GM21576 (cell line): Measurements from ENCODE around the gene GPR142.

Experiments used
- ATAC-seq: cut with Tn5 transposase; IDR thresholded peaks from one replicate; pipeline ENCODE4 v1.9.1; 2021; ENCODE audit warnings: mild to moderate bottlenecking, moderate library complexity; ENCODE audit not compliant: unreplicated experiment

Gene GPR142

DNA sequence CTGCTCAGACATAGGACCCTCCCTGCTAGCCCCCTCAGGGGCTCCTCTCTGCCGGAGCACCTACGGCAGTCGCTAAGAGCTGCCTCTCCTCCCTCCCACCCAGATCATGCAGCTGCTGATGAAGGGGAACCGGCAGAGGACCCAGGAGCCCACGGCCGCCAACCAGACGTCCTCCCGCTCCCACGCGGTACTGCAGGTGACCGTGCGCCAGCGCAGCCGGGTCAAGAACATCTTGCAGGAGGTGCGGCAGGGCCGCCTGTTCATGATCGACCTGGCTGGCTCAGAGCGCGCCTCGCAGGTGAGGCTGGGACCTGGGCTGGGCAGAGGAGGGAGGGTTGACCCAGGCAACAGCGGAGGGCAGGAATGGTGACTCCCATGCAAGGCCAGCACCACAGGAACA, 22.6 kb upstream of the GPR142 start:
- no peak for ATAC-seq

DNA sequence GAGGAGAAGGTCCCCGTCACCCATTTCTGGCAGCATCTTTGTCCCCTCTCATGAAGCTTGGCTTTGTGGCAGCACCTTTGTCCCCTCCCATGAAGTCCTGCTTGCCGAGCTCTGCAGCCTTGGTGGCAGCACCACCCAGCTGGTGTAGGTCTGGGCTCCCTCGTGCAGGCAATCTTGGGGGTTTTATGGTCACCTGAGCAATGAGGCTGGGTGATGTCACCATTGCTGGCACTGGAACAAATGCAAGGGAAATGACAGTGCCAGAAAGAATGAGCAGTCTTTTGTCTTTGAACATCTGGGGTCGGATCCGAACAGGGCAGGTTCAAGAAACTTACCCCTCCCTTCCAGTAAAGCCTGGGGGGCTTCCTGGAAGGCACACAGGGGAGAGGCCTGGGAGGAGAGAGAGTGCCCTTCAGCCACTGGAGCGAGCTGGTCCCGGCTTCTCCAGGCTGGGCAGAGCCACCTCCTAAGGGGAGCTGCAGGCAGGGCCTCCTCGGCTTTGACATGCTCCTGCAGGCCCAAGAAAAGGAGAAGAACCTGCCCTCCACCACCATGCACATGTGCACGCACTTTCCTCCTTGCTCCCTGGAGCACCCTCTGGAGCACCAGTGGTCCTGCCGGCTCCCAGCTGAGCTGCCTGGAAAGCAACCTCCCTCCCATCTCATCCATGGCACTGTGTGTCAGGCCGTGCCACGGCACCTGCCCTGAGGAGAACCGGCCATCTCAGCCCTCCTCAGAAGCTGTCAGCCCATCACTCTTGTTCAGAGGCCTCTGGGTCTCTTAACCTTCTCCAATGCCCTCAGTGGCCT, 21.7 kb upstream of the GPR142 start:
- ATAC-seq: no peak

DNA sequence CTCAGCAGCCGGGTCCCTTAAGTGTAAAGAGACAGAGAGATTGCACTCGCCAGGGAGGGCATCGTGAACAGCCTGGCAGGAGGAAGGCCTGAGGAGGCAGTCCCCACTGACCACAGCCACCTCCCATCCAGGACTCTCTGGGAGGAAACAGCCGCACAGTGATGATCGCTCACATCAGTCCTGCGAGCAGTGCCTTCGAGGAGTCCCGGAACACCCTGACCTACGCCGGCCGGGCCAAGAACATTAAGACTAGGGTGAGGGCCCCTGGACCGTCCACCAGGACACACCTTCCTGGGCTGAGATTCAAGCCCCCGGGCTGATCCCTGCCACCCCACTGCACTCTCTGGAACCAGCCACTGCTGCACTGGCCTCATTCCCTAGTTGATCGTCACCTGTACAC, 19.7 kb upstream of the GPR142 start:
- no peak for ATAC-seq

DNA sequence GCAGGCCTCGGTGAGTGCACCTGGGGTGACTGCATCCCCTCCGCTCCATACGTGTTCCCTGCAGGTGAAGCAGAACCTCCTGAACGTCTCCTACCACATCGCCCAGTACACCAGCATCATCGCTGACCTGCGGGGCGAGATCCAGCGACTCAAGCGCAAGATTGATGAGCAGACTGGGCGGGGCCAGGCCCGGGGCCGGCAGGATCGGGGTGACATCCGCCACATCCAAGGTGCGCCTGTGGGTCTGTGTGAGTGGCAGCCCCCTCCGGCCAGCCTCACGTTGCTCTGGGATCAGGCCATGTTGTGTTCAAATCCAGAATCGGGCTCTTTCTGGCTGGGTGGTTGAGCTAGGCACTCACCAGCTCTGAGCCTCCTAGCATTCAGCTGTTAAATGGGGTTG, 18.2 kb upstream of the GPR142 start:
- no peak for ATAC-seq

DNA sequence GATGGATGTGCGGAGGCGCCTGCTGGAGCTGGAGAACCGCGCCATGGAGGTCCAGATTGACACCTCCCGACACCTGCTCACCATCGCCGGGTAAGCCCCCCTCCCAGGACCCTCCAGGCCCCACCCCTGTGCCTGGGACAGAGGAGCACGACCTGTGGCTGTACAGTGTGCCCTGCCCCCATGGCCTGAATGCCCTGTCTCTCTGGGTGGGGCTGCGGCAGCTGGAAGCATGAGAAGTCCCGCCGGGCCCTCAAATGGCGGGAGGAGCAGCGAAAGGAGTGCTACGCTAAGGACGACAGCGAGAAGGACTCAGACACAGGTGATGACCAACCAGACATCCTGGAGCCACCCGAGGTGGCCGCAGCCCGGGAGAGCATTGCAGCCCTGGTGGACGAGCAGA, 16.8 kb upstream of the GPR142 start:
- no peak for ATAC-seq

DNA sequence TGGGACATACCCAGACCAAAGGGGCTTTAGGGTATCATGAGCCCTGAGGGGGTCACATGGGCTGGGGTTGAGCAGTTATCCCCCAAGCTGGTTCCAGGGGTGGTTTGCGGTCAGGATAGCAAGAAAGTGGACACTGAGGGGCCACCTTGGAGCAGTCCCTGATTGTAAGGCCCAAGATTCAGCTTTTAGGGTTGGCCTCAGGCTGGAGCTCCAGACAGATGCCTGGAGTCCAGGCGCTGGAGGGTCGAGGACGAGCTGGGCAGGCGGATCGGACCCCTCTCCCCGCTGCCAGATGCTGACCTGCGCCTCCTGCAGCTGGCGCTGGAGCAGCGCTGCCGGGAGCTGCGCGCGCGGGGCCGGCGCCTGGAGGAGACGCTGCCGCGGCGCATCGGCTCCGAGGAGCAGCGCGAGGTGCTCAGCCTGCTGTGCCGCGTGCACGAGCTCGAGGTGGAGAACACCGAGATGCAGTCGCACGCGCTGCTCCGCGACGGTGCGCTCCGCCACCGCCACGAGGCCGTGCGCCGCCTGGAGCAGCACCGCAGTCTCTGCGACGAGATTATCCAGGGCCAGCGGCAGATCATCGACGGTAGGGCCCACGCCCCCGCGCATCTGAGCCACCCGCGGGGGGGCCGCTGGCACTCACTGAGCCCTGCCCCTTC, 15.6 kb upstream of the GPR142 start:
- no peak for ATAC-seq

DNA sequence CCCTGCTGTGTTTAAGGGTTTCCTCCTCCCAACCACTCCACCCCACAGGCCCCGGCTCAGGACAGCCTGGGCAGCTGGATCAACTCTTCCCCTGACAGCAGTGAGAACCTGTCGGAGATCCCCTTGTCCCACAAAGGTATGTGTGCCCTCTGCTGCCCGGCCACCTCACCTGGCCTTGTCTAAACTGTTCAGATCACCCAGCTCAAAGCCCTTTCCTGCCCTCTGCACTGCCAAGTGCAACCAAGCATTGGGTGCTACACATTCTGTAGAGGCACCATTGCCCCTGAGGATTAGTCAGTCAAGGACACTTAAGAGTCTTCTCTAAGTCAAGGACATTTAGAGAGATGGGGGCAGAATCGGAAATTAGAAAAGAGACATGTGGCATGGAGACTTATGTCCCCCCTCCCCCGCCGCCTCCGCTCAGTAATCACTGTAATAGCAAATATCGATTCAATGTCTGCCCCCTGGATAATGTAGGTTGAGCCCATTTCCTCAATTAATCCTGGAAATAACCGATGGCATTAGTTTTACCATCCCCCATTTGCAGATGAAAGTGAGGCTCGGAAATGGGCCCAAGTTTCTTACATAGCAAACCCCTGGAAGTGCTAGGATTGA, 13.8 kb upstream of the GPR142 start:
- no peak for ATAC-seq

DNA sequence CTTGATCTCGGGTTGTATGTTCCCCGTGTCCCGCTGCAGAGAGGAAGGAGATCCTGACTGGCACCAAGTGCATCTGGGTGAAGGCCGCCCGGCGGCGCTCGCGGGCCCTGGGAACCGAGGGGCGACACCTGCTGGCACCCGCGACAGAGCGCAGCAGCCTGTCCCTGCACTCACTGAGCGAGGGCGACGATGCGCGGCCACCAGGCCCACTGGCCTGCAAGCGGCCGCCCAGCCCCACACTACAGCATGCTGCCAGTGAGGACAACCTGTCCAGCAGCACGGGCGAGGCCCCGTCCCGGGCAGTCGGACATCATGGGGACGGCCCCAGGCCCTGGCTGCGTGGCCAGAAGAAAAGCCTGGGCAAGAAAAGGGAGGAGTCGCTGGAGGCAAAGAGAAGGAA, 13.2 kb upstream of the GPR142 start:
- no peak for ATAC-seq

DNA sequence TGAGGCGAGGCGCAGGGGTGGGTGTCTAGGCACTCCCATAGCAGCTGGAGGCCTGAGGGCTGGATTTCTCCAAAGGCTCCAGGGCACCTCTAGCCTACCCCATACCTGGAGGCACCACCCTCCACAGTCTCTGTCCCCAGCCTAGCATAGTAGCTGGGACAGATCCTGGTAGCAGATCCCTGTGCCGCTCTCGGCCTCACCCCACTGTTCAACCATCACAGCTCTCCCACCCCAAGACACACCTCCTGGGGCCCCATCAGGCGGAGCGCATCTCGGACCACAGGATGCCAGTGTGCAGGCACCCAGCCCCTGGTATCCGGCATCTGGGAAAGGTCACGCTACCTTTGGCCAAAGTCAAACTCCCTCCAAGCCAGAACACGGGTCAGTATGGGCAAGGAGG, 12.7 kb upstream of the GPR142 start:
- no peak for ATAC-seq

DNA sequence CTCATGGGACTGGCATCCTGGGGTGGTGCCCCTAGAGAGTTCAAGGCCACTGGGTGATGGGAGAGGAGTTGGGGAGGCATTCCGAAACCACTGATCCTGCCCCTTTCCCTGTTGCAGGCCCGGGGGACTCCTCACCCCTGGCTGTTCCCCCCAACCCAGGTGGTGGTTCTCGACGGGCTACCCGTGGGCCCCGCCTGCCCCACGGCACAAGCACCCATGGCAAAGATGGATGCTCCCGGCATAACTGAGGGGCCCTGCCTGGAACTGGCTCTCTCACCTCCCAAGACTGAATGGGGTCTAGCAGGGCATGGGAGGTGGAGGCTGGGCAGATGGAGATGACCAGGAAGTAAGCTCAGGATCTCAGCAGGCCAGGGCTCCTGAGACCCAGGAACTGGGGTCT, 12.2 kb upstream of the GPR142 start:
- ATAC-seq: no peak

DNA sequence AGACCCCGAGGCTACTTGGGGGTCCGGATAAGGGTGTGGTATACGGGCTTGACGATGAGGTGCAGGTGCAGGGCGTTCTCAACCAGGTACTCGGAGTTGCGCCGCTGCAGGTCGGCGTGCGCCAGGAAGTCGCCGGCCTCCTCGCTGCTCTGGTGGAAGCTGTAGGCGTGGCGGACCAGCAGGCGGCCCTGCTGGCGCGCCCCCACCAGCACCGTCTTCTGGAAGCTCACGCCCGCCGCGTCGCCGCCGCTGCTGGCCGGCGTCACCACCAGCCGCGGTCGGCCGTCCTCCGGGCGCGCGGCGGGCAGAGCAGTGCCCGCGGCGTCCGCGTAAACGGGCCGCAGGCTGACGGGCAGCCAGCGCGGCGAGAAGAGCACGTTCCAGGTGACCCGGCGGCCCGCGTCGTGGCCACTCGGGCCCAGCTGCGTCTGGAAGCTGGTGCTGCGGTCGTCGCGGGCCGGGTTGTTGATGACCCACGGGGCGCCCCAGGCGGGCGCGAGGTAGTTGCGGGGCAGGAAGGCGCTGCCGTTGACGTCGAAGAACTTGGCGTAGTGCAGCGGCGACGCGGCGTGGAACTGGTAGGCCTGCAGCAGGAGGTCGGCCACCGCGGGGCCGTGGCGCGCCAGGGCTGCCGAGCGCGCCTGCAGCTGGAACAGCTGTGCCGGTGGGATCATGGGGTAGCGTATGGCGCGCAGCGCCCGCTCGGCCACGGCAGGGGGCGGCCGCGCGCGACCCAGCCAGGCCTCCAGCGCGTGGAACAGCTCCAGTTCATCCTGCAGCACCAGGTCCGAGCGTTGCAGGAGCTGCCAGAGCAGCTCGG, 10.4 kb upstream of the GPR142 start:
- no peak for ATAC-seq

DNA sequence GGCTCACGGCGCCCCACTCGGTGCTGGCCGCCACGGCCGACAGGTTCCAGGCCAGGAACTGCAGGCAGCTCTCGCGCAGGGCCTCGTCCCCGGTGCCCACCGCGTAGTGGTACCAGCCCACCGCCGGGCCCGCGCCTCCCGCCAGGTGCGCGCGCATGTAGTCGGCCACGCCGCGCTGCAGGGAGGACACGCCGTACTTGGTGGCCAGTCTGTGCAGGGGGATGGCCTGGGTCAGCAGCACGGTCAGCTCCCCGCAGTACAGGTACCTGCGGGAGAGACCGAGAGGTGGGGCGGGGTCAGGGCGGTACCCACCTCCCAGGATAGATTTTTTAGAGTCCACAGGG, 9.9 kb upstream of the GPR142 start:
- no peak for ATAC-seq

DNA sequence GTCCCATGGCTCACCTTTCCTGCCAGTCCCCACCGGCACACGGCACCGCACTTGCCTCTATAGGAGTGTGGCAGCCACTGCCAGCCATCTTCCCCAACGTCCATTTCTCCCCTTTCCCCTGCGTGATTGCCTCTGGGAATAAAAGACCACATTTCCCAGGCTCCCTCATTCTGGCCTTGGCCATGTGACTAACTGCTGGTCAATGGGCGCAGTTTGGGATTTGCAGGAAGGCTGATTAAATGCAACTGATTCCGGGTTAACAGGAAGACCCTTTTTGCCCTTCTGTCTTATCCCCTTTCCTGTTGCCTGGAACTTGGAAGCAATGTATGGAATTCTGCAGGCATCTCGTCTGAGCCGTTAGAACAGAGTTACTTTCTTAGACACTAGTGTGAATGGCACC, 8.6 kb upstream of the GPR142 start:
- no peak for ATAC-seq

DNA sequence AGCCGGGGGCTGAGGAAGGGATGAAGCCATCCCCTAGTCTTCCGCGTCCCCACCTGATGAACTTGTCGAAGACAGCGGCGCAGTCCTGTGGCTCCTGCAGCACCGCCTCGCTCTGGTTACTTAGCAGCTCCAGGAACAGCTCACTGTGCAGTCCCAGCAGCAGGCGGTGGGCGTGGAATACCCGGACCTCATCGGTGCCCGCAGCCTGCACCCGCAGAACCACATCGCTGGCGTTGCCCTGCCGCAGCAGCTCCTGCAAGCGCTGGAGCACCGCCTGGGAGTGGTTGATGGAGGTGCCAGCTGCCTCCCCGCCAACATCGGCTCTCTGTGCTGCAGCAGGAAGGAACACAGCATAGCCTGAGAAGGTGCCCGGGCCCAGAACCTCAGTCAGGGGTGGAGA, 7.4 kb upstream of the GPR142 start:
- no peak for ATAC-seq

DNA sequence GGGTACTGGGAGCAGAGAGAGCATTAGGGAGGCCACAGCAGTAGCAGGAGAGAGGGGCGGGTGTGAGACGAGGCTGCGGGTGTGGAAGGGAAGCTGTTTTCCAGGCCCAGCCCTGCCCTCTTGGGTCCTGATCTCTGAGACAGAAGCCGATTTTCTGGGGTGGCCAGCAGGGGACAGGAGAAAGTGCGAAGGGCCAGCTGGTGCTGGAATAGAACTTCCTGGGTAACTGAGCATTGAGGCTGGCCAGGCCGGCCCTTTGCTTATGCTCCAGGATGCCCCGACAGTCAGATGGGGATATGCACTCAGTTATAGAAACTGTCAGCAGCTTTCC, 6.4 kb upstream of the GPR142 start:
- no peak for ATAC-seq

DNA sequence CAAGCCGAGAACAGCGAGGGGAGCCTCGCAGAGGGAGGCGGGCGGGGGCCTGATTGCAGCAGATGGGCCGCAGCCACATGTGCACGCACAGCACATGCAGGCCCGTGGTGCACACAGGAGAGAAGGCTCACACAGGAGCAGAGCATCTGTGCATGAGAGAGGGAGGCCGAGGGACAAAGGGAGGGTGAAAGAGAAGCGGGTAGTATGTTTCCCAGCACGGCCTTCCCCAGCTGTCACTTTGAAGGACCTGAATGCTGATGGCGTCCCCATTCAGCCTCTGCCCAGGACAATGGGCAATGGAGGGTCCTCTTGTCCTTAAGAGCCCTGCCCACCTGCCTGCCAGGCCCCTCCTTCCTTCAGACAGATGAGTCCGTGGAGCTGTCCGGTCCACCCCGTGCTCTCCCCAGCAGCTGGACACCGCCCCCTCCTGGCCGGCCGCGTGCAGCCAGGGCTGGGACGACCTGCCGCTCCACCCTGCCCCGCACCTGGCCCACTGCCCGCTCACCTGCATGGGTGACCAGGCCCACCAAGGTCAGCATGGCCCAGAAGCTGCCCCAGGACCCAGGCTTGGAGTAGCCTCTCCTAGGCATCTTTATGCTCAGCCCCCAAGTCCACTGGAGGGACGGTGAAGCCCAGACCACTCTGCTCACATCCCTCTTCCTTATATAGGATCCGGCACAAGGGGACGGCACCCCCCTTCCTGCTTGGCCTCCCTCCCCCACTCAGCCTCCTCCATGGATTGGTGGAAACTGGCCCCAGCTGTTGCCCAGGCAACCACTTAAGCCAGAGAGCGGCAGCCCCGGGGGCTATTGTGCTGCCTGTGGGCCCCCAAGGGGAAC, 5.9 kb upstream of the GPR142 start, which contains the start of gene BTBD17:
BTBD17 (minus strand) TSS at position 639 of the 839 bp plus-strand sequence; CDS start at position 590, 49 bp downstream.
- no peak for ATAC-seq

DNA sequence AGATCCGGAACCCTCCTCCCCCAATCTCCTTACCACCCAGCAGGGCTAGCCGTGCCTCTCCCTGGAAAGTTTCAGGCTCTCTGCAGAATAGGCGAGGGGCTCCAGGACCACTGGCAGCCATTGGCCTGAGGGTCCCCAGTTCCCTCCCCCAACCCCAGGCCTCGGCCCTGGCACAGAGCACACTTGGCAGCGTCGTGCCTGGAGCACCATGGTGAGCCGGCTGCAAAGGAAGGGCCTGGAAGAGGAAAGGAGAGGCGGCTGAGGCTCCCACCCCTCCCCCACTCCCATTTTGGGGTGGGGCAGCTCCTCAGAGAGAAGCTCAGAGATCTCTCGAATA, 5.3 kb upstream of the GPR142 start:
- no peak for ATAC-seq

DNA sequence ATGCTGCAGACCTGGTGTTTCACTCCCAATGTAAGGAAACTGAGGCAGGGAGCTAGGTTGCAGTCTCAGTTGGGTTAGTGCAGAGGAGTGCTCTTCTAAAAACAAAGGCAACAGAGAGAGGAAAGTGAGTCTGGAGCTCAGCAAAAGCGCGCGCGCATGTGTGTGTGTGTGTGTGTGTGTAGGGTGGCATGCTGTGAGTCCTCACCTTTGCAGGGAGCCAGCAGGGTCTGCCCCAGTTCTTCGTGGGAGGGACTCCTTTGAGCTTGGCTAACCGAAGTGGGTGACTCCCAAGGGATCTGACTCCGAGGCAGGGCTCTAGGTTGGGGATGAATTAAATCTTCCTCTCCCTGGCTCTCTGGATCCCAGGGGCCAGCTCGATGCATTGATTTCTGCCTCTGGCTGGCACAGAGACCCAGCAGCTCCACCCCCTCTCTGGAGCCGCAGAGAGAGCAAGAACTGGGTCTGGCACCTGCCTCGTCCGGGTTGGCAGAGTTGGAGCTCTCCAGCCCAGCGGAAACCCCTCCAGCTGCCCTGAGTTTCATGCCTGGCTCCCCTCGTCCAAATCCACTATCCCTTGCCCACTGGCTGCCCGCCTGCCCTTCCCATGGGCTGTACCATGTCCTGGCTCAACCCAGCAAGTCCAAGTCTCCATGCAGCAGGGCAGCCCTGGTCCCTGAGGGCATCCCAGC, 4.4 kb upstream of the GPR142 start:
- ATAC-seq: no peak

DNA sequence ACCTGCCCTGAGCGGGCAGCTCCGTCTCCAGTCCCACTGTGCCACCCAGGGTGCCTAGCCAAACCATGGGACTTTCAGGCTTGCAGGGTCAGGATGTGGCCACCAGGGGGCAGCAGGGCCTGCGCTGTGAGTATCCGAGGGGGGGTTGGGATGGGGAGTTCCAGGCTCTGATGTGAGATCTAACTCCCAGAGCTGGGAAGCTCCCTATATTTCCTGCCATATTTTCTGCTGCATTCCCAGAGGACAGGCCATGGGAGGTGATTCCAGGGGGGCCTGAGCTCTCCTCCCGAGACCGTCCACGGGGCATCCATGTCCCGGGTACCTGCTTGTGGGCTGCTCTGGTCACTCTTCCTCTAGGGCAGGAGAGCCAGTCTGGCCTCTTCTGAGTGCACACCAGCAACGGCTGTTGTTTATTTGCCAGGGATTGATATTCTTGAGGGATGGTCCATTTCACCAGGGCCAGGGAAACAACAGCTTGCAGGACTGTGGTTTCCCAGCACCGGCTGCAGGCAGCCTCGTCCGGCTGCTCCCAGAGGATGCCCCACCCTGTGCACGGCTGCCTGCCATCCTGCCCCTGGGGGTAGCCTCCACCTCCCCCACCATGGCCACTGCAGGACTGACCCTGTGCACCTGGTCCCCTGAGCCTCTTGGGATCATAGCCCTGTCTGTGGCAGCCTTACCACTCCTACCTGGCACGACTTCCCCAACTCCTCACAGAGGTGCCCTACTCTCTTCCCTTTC, 1.2 kb downstream of the GPR142 start:
- ATAC-seq: no peak

DNA sequence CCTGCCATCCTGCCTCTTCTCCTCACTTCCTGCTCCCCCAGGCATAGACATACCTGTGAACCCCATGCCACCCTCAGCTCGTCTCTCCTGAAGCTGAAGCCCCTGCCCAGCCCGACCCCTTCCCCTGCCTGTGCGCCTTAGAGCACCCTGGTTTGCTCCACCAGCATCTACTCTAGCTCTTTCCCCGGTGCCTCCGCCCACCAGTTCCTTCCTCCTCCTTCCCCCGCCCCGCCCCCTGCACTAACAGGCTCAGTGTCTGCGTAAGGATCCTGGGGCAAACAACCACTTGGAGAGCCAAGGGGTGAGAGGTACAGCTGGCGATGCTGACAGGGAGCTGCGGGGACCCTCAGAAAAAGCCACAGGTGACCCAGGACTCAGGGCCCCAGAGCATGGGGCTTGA, 1.9 kb downstream of the GPR142 start:
- no peak for ATAC-seq
